SK-N-MC (cell line): ENCODE results near the gene DOCK1.
"Not testable (repeated sequence)": the region's sequence is repeated elsewhere in the genome, so short reads cannot be mapped to it uniquely, and the experiment has no call there.

ENCODE experiments used
- DNase-seq: peaks from one replicate; pipeline ENCODE4 v3.0.0-alpha.2; 2011; ENCODE audit warnings: low read depth, low spot score
- H3K27ac ChIP-seq: fragments of 200-600 bp; sonication (generic); 2 replicates; pipeline ENCODE4 v1.5.1; 2016; ENCODE audit warnings: mixed run types
- H3K36me3 ChIP-seq: fragments of 200-600 bp; sonication (generic); 2 replicates; pipeline ENCODE4 v1.6.1; 2017; ENCODE audit warnings: antibody characterized with exemption, low read length, mixed read lengths; ENCODE audit not compliant: insufficient read depth
- H3K4me3 ChIP-seq: fragments of 200-600 bp; sonication (generic); 2 replicates; pipeline ENCODE4 v1.5.1; 2016
- H3K9ac ChIP-seq: fragments of 200-600 bp; sonication (generic); 2 replicates; pipeline ENCODE4 v1.8.0; 2017; ENCODE audit warnings: mixed run types, mixed read lengths; ENCODE audit not compliant: insufficient read length
- H3K9me3 ChIP-seq: fragments of 200-600 bp; sonication (generic); 2 replicates; pipeline ENCODE4 v1.6.1; 2017; ENCODE audit warnings: low read depth, mild to moderate bottlenecking, antibody characterized with exemption, low read length, moderate library complexity, mixed read lengths
- EZH2 ChIP-seq: fragments of 200-600 bp; sonication (generic); IDR thresholded peaks from one replicate; pipeline ENCODE4 v1.6.1; 2017; ENCODE audit warnings: antibody characterized with exemption
- FOXP2 ChIP-seq: optimal IDR thresholded peaks from 2 replicates; pipeline ENCODE3; 2011; ENCODE audit warnings: mild to moderate bottlenecking, moderate library complexity; ENCODE audit not compliant: insufficient read depth; ENCODE audit errors: extremely low read length, control extremely low read depth
- POLR2AphosphoS5 ChIP-seq: IDR thresholded peaks from 2 replicates; pipeline ENCODE4 v1.6.1; 2012; ENCODE audit warnings: mild to moderate bottlenecking, low read depth, low read length, borderline replicate concordance

DOCK1 gene

DNA sequence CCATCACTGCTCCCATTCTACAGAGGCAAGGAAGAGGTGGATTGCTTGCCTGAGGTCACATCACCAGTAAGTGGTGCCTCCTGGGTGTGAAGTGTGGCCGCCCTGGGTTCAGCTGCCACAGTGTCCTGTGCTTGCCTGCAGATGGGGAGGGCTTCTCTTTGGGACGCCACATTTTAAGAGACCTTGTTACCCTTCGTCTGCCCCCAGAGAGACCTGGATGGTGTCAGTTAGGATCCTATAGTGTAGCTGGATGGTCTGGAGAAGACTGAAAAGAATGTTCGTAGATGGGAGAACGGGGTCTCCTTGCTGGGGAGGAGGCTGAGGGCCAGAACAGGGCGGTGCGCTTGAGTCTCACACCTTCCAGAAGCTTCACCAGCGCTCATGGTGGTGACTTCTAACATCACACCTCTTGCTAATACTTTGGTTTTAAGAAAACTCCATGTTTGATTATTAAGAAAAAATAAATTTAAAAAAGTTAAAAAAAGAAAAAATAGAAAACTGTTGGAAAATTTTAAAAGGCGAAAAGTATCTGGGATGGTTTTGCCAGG lies 2.3 kb downstream of the DOCK1 start:
- TF ChIP-seq EZH2: no peak
- TF ChIP-seq FOXP2: no peak
- no peak for TF ChIP-seq POLR2AphosphoS5

DNA sequence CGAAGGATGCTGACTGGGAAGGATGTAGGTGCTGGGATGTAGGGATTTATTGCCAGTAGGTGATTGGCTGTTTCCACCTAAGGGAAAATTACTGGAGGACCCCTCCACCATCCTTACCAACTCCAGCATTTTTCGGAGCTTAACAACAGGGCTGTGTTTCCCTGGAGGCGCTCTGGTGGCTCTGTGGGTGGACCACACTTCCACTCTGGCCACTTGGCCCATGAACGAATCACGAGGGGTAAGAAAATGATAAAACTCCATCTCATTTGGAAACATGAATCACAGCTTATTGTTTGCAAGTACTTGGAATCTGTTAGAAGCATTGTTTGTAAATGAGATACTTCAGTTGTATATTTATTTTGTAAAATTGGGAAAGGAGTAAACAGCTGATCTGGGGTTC lies 3.0 kb downstream of the DOCK1 start:
- H3K4me3 ChIP-seq: no peak overlapping the region
- TF ChIP-seq EZH2 (no peak), POLR2AphosphoS5 (no peak), FOXP2 (no peak)
- no peaks in the 10 kb centered on the region for H3K36me3 ChIP-seq
- no peak overlapping the region for H3K9ac ChIP-seq
- no peaks in the 10 kb centered on the region for H3K9me3 ChIP-seq
- no peak for DNase-seq
- no peak overlapping the region for H3K27ac ChIP-seq

More for the DNA sequence above, 2.3 kb downstream of the DOCK1 start:
- Histone ChIP-seq H3K27ac (no peak overlapping the region), H3K36me3 (no peaks in the 10 kb centered on the region), H3K9ac (no peak overlapping the region), H3K9me3 (no peaks in the 10 kb centered on the region), H3K4me3 (no peak overlapping the region)
- DNase-seq: no peak

DNA sequence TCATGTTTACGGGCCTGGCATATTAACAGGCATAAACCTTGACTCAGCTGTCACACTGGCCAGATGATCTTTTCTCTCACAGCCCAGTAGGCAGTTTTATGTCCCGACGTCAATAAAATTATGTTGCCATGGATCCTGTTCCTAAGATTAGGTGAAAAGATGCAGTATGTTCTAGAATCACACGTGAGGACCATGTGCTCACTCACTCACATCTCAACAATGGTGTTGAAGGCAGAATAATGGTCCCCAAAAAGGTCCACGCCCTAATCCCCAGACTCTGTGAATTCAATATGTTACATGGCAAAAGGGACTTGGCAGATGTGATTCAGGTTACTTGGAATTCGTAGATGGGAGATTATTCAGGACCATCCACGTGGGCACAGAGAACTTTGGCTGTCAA lies 3.5 kb downstream of the DOCK1 start:
- H3K9ac ChIP-seq: no peak overlapping the region
- no peak overlapping the region for H3K4me3 ChIP-seq
- no peaks in the 10 kb centered on the region for H3K36me3 ChIP-seq
- no peak overlapping the region for H3K27ac ChIP-seq
- TF ChIP-seq EZH2 (no peak), FOXP2 (no peak), POLR2AphosphoS5 (no peak)
- H3K9me3 ChIP-seq: no peaks in the 10 kb centered on the region
- DNase-seq: no peak

DNA sequence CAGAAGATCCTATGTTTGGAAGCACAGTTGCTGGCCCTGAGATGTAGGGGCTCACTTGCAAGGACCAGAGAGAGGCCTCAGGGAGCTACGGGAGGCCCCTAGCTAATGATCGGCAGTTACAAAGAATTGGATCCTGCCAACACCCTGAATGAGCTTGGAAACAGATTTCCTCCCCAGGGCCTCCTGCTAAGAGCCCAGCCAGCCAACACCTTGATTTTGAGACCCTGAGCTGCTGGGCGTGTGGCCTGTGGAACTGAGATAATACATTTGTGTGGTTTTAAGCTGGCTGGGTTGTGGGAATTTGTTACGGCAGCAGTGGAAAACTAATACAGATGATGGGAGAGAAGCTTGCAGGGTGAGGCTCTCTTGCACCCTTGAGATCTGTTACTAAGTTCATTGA lies 3.9 kb downstream of the DOCK1 start:
- TF ChIP-seq EZH2 (no peak), FOXP2 (no peak), POLR2AphosphoS5 (no peak)
- DNase-seq: no peak
- no peaks in the 10 kb centered on the region for H3K9me3 ChIP-seq
- no peak overlapping the region for H3K4me3 ChIP-seq
- H3K36me3 ChIP-seq: no peaks in the 10 kb centered on the region
- no peak overlapping the region for H3K27ac ChIP-seq
- H3K9ac ChIP-seq: no peak overlapping the region

DNA sequence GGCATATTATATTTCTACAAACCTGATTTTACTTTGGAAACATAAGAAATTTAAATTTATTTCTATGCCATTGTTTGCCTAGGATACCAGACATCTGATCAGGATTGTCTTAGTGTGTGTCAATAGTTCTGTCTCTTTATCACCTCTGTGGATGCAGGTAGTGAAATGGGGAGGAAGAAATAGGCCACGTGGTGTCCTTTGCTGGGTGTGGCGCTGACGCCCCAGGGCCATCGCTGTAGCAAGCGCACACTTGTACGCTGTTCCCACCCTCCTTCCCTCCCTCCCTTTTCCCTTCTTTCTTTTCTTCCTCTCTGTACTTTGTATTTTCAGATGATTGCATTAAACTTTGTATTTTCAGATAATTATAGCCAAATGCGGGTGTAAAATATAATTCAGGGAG lies 5.0 kb downstream of the DOCK1 start:
- no peak overlapping the region for H3K27ac ChIP-seq
- DNase-seq: no peak
- H3K9me3 ChIP-seq: no peaks in the 10 kb centered on the region
- TF ChIP-seq EZH2 (no peak), FOXP2 (no peak), POLR2AphosphoS5 (no peak)
- H3K4me3 ChIP-seq: no peak overlapping the region
- H3K36me3 ChIP-seq: no peaks in the 10 kb centered on the region
- H3K9ac ChIP-seq: no peak overlapping the region

DNA sequence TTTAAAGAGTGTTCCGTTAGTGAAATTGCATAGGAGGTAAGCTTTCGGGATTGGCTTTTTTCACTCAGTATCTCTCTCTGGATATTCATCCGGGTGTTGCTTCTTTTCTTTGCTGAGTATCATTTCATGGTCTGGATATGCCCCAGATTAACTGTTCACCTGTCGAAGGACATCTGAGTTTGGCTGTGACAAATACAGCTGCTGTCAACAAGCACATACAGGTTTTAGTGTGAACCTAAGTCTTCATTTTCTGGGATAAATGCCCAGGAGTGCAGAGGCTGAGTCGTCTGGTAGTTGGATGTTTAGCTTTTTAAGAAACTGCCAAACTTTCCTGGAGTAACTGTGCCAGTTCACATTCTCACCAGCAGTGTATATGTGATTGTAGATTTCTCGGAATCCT lies 5.6 kb downstream of the DOCK1 start:
- DNase-seq: no peak
- TF ChIP-seq FOXP2 (no peak), EZH2 (no peak), POLR2AphosphoS5 (no peak)
- Histone ChIP-seq H3K4me3 (no peak overlapping the region), H3K9ac (no peak overlapping the region), H3K27ac (no peak overlapping the region), H3K36me3 (no peaks in the 10 kb centered on the region), H3K9me3 (no peaks in the 10 kb centered on the region)

DNA sequence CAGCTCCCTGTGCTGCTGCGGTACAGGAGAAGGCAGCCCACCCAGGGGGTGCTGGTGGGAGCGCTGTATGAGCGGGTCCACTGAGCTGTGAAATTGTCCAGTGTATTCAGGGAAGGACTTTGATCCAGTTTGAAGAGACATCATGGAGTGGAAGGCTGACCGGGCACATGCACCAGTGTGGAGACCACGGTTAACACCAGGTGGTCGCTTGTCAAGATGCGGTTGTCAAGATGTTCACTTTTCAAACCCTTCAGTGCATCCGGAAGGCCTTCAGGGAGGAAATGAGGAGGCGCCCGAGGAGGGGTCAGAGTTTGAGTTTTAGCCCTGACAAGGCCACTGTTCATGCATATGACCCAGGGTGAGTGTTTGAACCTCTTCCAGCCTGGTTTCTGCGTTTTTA lies 6.1 kb downstream of the DOCK1 start:
- Histone ChIP-seq H3K9me3 (no peaks in the 10 kb centered on the region), H3K27ac (no peak overlapping the region), H3K36me3 (no peaks in the 10 kb centered on the region), H3K9ac (no peak overlapping the region), H3K4me3 (no peak overlapping the region)
- DNase-seq: no peak
- no peak for TF ChIP-seq POLR2AphosphoS5
- no peak for TF ChIP-seq FOXP2
- TF ChIP-seq EZH2: no peak

DNA sequence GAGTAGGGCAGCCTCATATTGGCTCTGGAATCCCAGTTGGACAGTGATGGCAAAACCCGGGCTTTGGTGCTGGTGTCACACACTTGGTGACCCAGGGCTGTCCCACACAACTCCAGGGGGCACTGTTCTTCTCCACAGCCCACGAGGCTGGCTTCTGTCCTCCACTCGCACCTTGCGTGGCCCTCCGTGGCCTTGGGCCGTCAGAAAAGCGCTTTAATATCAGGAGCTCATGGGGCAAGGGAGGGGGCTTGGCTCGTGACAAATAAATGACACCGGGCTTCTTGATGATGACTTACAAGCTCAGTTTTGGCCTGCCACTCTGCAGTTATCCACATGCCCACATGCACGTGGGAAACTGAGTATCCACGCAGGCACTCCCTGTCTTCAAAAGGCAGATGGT lies 8.1 kb downstream of the DOCK1 start:
- H3K9me3 ChIP-seq: no peaks in the 10 kb centered on the region
- H3K36me3 ChIP-seq: no peaks in the 10 kb centered on the region
- no peak for TF ChIP-seq POLR2AphosphoS5
- no peak for TF ChIP-seq EZH2
- TF ChIP-seq FOXP2: no peak
- no peak overlapping the region for H3K4me3 ChIP-seq
- no peak overlapping the region for H3K9ac ChIP-seq
- H3K27ac ChIP-seq: no peak overlapping the region
- no peak for DNase-seq

DNA sequence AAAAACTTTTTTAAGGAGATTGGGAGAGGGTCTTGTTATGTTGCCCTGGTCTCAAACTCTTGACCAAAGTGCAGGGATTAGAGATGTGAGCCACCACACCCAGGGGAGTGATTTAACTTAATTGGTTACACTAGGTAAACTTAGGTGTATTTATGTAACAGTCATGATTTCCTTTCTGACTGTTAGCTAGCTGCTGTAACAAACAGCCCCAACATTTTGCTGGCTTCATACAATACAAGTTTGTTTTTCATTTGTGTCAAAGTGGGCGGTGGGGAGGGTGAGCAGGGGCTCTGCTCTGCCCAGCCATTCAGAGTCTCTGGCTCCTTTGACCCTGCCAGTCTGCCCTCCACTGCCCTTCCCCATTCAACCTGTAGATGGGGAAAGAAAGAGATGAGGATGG lies 9.3 kb downstream of the DOCK1 start:
- H3K4me3 ChIP-seq: no peak overlapping the region
- H3K9ac ChIP-seq: no peak overlapping the region
- H3K36me3 ChIP-seq: no peaks in the 10 kb centered on the region
- H3K27ac ChIP-seq: no peak overlapping the region
- H3K9me3 ChIP-seq: no peaks in the 10 kb centered on the region
- TF ChIP-seq EZH2: no peak
- TF ChIP-seq POLR2AphosphoS5: no peak
- no peak for TF ChIP-seq FOXP2
- no peak for DNase-seq

DNA sequence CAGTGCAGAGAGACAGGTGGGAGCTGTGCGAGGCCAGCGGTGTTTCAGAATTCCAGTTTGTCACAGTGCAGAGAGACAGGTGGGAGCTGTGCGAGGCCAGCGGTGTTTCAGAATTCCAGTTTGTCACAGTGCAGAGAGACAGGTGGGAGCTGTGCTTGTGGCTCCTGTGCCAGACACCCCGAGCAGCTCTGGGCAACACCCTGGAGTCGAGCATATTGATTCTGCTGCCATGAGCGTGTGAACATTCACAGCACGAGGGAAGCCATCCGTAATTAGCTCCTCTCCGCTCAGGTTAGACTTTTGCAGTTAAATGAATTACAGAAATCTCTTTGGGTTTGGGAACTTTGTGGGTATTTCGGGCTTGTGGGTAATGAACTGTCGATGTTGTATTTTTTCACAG lies 11.7 kb downstream of the DOCK1 start:
- not testable (repeated sequence) for H3K27ac ChIP-seq, DNase-seq, H3K36me3 ChIP-seq, H3K4me3 ChIP-seq, H3K9me3 ChIP-seq, H3K9ac ChIP-seq
